M059J (cell line): ENCODE data around the gene MED4. TPM values are rescaled to one million over a fixed set of nuclear protein-coding genes. Genes with fewer than 3 reads are reported as not detected.

Source experiments
- DNase-seq: peaks from one replicate; pipeline ENCODE4 v3.0.0-alpha.2; 2012; ENCODE audit warnings: low read depth
- total RNA-seq: library from RNA; depleted of rRNA; stranded (reverse); fragments of >200 nt; shearing (Covaris generic); gene quantifications from 2 replicates; pipeline ENCODE4 v1.2.3, GENCODE V29; 2014; rRNA removed

MED4 gene
- 15.8 and 32.7 TPM in 2 replicates for total RNA-seq

DNA sequence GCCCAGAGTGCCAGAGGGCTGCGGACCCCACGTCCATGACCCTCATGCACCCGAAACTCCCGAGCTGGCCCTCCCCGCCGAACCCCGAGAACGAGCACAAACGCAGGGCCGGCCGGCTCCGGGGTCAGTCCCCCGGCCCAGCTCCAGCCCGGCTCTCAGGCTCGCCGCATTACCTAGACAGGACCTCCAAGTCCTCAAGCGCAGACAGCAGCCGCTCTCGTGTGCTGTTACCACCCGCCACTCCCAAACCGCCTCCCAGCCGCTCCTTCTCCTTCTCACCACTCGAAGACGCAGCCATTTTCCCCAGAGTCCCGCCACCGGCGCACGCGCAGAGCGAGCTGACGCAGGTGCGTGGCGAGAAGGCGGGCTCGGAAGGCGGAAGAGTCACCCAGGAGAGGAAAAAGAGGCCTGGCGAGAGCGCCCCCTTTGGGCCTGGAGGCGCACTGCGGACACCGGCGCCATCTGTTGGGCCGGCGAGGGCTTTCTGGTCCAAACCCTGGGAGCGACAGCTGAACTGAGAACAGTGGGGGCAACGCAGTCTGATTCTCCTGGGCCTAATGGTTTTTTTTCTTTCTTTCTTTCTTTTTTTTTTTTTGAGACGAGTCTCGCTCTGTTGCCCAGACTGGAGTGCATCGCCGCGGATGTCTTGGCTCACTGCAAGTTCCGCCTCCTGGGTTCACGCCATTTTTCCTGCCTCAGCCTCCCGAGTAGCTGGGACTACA lies at the start of gene MED4:
TSS of gene MED4 (minus strand) at position 324 of the 722 bp plus-strand sequence. CDS start at position 298, 26 bp downstream.
- peak; percentile 89 for DNase-seq

- no peak for DNase-seq
Observed at GRCh38 chr13:48144413-48145035, 49.6 kb upstream of the MED4 start.

DNA sequence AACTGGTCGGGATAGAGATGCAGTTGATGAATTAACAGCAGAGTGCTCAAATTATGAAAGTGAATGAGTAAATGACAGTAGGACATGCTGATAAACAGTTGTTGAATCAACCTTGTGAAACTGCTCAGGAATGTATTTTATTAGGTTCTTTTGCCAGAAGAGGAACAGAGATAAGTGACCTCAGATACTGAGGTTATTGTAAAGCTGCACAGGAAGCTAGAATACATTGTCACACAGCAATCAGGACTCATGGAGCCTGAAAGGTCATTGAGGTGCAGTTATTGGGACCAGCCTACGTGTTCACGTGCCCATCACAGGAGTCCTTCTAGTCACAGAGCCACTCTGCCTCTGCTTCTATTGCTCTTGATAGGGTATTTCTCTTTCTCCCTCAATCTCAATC lies 47.5 kb upstream of the MED4 start:
- peak; percentile 14 for DNase-seq

GRCh38 chr13:48138270-48138669 lies 43.4 kb upstream of the MED4 start:
- DNase-seq = no peak

DNA sequence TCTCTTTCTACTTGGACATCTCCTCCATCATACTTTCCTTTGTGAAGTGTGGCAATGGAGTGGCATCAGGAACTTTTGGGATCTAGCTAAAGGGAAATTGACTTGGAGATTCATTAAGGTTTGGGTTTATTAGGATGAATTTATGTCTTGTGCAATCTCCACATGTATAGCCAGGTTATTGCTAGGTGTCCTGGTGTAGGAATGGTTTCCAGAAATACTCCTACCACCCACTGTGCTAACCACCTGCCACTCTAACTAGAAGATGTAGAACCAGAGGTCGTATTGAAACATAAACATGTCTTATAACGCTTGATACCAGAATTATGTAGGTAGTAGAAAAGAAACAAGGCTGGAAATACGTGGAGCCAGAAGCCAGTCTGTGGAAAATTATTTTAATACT lies 38.1 kb upstream of the MED4 start:
- no peak for DNase-seq

DNA sequence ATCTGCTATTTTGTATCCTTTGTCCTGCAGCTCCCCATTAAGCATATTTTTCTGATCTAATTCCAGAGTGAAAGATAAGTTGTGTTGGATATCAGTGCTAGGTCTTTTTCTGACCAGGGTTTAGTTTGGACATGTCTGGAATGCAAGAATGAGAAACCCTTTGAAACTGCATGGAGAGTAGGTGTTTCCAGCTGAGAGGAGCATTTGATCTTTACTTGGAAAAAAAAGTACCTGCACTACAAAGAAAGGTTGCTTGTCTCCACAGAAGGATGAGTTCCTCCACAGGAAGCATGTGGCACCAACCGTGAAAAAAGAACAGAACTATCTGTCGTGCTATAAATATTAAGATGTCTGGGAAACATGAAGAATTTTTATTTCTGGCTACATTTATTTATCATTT lies 36.6 kb upstream of the MED4 start:
- no peak for DNase-seq

DNA sequence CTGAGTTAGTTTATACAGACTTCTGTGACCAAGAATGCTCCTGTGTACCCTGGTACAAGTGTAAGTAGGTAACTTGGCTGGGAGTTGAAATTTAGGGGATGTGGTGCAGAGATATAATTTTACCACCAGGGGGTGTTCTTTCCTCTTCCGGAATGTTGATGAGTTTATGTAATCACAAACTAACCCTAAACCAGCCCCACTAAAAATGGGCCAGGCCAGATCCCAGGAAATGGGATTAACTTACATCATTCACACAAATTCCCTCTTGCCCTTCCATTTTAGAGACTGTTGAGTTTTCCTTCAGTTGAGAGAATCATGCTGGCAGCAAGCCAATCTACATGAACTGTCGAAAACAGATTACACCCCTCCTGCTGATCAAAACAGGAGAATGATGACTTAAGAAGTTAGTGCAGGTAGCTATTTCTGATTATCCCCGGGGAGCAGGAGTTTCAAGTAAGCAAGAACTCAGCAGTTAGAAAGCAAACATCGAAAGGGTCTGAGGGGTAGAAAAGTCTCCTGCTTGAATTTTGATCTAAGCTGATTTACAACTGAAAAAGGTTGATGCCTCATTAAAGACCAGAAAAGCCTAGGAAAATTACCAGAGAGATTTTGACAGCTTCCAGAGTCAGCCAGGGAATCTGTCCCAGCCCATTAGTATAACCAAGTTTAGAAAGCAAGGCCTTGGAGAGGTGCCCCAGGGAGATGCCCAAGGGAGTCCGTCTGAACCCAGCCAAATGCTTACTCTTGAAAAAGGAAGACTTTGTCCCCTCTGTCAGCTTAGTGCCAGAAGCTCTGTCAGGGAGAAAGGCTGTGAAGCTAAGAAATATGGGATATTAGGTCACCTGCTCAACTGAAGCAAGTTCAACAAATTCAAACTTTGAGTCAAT lies 32.3 kb upstream of the MED4 start:
- DNase-seq = peak; percentile 63

DNA sequence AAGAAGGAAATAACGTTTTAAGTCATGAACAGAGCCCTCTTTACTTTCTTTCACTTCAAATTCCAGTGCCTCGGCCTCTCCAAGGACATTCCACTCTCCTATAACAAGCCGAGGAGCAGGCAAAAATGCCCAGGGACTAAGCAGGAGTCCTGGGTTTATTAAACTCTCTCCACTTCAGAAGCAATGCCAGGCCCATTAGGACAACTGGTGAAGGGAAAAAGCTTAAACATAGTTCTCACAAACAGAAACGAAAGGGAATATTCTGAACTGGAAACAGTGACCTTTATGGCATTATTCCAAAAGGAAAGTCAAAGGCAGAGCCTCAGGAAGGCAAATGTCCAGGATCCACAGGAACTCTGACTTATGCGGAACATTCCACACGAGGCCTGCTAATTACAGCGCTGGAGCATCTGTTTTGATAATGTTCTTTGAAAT lies 30.9 kb upstream of the MED4 start:
- DNase-seq = peak; percentile 50

DNA sequence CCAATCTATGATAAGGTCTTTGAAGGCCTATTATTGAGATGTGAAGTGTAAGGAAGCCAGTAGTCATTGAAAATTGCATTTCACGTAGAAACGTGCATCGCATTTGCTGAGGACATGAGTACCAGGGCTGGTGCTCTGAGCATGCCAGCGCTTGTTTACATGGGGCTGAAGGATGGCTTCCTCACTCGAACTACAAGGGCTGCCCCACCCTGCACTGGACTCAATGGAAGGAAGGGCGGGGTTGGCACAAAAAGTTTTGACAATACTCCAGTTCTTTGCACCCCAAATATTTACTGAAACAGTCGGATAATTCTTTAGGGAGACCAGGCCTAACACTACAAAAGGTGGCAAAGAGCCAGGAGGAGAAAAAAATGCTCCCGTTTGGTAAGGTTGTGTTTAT lies 28.9 kb upstream of the MED4 start:
- DNase-seq = no peak

GRCh38 chr13:48121733-48122132 lies 26.8 kb upstream of the MED4 start:
- DNase-seq = no peak

DNA sequence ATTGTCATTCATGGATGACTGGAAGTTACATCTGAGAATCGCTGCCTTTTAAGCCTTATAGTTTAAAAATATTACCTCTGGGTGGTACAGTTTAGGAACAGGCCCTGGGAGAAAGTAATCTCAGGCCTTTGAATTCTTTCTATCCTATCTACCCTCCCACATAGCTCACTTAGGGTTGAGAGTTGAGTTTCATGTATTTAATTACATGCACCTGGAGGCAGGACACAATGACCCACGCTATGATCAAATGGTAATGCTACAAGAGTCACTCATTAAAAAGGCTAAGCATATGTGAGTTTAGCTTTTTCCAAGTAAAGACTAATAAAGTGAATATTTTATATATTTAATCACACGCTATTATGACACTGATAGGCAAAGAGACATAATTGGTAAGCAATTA lies 25.3 kb upstream of the MED4 start:
- no peak for DNase-seq

DNA sequence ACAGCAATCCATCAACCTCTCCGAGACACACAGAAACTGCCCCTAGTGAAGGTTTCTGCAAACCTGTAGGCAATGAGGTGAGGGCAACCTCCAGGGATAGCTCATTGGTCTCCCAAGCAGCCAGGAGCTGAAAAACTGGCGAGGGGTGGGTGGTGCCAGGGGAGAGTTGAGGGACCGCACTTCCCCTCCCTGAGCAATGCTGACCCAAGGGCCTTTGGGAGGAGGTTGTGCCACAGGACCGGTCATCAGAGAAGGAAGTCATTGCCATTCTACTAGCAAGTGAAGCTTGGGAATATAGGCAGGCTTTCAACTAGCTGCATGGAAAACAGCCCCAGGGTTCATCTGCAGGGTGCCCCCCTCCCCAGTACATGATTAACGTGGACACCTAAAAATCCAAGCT lies 23.1 kb upstream of the MED4 start:
- no peak for DNase-seq

DNA sequence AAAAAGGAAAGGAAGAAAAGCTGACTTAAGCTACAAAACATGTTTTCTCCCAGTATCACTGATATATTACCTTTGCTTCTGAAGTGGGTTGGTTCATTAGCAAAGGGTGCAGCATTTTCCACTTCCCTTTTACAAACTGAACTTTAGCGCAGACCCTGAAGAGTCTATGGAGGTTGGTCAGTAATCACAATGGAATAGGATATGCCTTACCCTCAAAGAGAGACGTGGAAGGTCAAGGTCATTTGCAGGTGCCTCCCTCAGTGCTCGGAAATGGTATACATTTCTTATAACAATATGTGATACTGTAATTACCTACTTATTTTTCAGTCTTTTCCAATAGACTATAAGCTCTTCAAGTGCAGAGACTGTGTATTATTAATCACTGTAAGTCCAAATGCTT lies 21.9 kb upstream of the MED4 start:
- no peak for DNase-seq

GRCh38 chr13:48113756-48114130 lies 18.8 kb upstream of the MED4 start:
- no peak for DNase-seq

DNA sequence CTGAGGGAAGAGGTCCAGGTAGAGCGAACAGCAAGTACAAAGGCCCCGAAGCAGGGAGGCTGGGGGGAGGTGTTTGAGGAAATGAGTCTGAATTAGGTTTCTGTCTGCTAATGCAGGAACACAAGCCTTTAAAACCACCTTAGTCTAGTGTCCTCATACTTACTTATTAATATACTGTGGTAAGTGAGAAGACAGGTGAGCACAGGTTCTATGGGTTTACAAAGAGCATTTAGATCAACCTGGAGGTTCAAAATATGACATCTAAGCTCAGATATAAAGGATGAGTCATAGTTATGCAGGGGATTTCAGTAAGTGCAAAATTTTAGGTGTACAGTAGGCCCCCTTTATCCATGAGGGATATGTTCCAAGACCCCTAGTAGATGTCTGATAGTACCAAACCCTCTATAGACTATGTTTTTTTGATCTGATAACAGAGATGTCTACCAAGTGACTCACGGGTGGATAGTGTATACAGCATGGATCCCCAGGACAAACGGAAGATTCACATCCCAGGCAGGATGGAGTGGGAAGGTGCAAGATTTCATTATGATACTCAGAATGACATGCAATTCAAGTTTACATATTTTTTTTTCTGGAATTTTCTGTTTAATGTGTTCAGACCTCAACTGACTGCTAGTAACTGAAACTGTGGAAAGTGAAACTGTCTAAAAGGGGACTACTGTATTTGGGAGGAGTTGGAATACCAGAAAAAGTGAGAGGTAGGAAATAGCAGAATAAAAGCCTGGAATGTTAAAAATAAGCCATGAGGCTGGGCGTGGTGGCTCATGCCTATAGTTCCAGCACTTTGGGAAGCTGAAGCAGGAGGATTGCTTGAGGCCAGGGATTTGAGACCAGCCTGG lies 18.2 kb upstream of the MED4 start:
- DNase-seq = peak; percentile 35

DNA sequence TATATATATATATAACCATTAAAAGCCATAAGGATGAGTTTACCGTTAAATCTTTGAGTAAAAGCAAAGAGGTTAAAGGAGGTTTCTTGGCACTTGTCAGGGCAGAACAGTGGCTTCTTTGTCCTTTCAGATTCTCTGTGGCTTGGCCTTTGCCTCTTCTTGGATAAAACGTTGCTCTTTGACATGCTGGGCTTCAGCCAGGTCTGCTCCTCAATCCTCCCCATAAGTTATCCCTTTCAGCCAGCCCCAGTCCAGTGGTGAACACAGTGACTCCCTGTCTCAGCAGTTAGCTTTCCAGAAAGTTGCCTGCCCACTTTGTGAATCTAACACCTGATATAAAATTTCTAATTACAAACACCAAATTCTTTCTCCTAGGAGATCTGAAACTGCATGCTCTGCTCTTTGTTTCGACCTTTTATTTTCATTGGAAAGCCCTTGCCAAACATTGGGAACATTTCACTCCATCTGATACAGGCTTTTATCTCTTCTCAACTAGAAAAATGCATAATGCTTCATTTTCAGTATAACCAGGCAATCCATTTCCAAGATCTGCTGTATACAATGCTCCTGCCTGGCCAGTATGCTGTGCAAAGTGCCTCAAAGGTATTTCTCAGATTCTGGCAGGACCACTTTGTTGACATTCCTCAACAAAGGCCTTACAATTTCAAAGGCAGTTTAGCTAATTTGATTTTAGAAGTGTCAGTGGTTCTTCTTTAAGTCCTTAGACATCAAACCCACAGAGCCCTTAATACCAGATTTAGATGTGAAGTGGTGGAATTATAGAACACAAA lies 16.2 kb upstream of the MED4 start:
- DNase-seq = peak; percentile 73

DNA sequence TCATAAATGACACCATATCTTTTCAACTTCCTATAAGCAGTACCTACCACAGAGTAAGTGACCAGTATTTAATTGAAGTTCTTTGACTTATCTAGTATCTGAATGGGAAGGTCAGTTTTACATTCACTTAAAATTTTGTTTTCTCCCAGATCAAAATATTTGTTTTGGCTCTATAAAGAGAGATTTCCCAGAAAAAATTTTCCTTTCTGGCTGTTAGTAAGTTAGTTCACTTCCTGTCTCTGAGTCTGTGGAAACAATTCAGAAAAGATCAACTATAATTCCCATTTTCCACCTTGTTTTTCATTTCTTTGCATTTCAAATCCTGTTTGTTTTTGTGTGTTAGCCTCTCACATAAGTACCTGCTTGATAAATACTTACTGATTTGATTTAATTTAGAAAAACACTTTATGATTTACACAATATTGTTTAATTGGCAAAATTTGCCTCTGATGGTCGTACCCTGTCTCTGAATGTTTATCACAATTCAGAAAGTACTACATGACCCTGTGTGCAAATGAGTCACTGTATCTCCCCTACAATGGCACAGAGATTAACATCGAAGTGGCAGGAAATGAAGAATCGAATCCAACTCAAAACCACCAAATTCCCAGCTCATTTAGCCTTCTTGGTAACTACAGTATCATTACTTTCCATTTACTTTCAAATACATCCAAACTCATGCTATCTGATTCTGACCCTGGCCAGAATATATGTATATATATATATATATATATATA lies 15.4 kb upstream of the MED4 start:
- peak; percentile 76 for DNase-seq

DNA sequence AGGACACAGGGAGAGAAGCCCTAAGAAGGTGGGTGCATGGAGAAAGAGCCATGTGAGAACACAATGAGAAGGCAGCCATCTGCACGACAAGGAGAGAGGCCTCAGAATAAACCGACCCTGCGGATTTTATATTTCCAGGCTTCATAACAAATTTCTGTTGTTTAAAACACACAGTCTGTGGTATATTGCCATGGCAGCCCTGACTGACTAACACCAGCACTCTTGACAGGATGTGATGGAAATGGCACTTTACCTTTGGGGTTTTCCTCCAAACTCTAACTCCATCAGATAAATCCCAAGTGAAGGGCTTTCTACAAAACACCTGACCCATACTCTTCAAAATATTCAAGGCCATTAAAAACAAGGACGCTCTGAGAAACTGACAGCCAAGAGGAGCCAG lies 13.2 kb upstream of the MED4 start:
- DNase-seq = peak; percentile 11

DNA sequence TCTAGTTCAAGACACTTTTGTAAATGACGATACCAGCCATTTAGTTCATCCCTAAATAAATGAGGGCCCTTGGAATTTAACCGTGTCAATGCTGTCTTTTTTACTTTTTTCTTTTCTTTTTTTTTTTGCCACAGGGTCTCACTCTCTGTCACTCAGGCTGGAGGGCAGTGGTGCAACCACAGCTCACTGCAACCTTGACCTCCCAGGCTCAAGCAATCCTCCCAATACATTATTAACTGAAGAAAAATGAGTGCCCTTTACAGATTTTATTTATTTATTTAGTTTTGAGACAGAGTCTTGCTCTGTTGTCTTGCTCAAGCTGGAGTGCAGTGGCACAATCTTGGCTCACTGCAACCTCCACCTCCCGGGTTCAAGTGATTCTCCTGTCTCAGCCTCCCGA lies 2.9 kb upstream of the MED4 start:
- no peak for DNase-seq

- no peak for DNase-seq
Observed at GRCh38 chr13:48096670-48097069, 1.8 kb upstream of the MED4 start.
